HEK293 (cell line): Measurements from ENCODE around the gene LRRK1.

Experiments
- CTCF ChIA-PET: fragments of 350-600 bp; formaldehyde crosslinking; extraction: SDS; loops from one replicate; lab custom pipeline; 2021; ENCODE audit warnings: antibody characterized with exemption; lab: Yijun Ruan, JAX
- POLR2A ChIA-PET: fragments of 300-600 bp; formaldehyde crosslinking; extraction: SDS; loops from one replicate; lab custom pipeline; 2020; ENCODE audit warnings: antibody characterized with exemption, inconsistent platforms; lab: Yijun Ruan, JAX
- H3K27ac ChIP-seq: fragments of 200-500 bp; sonication (Bioruptor generic); 2 replicates; pipeline ENCODE4 v1.5.1; 2014; ENCODE audit warnings: low read depth, low read length, control low read depth, inconsistent platforms; ENCODE audit errors: extremely low read depth
- H3K36me3 ChIP-seq, 2 experiments: fragments of 200-500 bp in 1 of 2; sonication (Bioruptor generic) in 1 of 2; 1 replicate in 1 of 2; 2 replicates in 1 of 2; pipeline ENCODE4 v1.5.1; 2014 to 2017; ENCODE audit warnings: inconsistent platforms in 2 of 2, low read length in 2 of 2; ENCODE audit not compliant: control insufficient read depth in 2 of 2, insufficient read depth in 1 of 2
- H3K4me1 ChIP-seq: fragments of 200-500 bp; sonication (Bioruptor generic); 2 replicates; pipeline ENCODE4 v1.5.1; 2014; ENCODE audit warnings: mild to moderate bottlenecking, low read length, inconsistent platforms; ENCODE audit not compliant: control insufficient read depth, insufficient read depth
- H3K4me3 ChIP-seq: 2 replicates; pipeline ENCODE4 v1.5.1; 2011; ENCODE audit warnings: low read depth, mild to moderate bottlenecking, control low read depth, low read length, moderate library complexity
- H3K9me3 ChIP-seq: fragments of 200-500 bp; sonication (Bioruptor generic); 2 replicates; pipeline ENCODE4 v1.5.1; 2014; ENCODE audit warnings: low read depth, low read length, inconsistent platforms; ENCODE audit not compliant: control insufficient read depth, insufficient read depth
- GLI4 ChIP-seq: fragments of 450-650 bp; formaldehyde crosslinking; IDR thresholded peaks from 2 replicates; pipeline ENCODE4 v1.5.1; 2016; ENCODE audit warnings: missing biosample characterization, missing genetic modification characterization
- HOXC10 ChIP-seq: sonication (generic); formaldehyde crosslinking; IDR thresholded peaks from 2 replicates; pipeline ENCODE4 v1.8.1; 2023; ENCODE audit warnings: mild to moderate bottlenecking, missing genetic modification reagents
- KLF10 ChIP-seq: fragments of 450-650 bp; IDR thresholded peaks from 2 replicates; pipeline ENCODE4 v1.5.1; 2018; ENCODE audit warnings: missing biosample characterization, mild to moderate bottlenecking, missing genetic modification characterization
- MYNN ChIP-seq: fragments of 450-650 bp; formaldehyde crosslinking; IDR thresholded peaks from 2 replicates; pipeline ENCODE4 v1.5.1; 2016; ENCODE audit warnings: missing biosample characterization, missing genetic modification characterization, borderline replicate concordance
- SCRT1 ChIP-seq: fragments of 450-650 bp; formaldehyde crosslinking; IDR thresholded peaks from 2 replicates; pipeline ENCODE4 v1.5.1; 2016; ENCODE audit warnings: missing biosample characterization, missing genetic modification characterization, borderline replicate concordance
- YY2 ChIP-seq: fragments of 450-650 bp; formaldehyde crosslinking; IDR thresholded peaks from 2 replicates; pipeline ENCODE4 v1.5.1; 2016; ENCODE audit warnings: missing biosample characterization, missing genetic modification characterization
- ZBTB1 ChIP-seq: fragments of 450-650 bp; formaldehyde crosslinking; IDR thresholded peaks from 2 replicates; pipeline ENCODE4 v1.5.1; 2016; ENCODE audit warnings: missing biosample characterization, missing genetic modification characterization
- ZFP69B ChIP-seq: fragments of 450-650 bp; formaldehyde crosslinking; IDR thresholded peaks from 2 replicates; pipeline ENCODE4 v1.5.1; 2016; ENCODE audit warnings: missing biosample characterization, missing genetic modification characterization
- ZNF112 ChIP-seq: fragments of 450-650 bp; formaldehyde crosslinking; IDR thresholded peaks from 2 replicates; pipeline ENCODE4 v1.5.0; 2017; ENCODE audit warnings: missing biosample characterization, missing genetic modification characterization
- ZNF114 ChIP-seq: fragments of 450-650 bp; formaldehyde crosslinking; IDR thresholded peaks from 2 replicates; pipeline ENCODE4 v1.5.0; 2017; ENCODE audit warnings: missing biosample characterization, missing genetic modification characterization
- ZNF18 ChIP-seq: fragments of 450-650 bp; formaldehyde crosslinking; IDR thresholded peaks from 2 replicates; pipeline ENCODE4 v1.5.1; 2016; ENCODE audit warnings: missing biosample characterization, missing genetic modification characterization
- ZNF19 ChIP-seq: fragments of 450-650 bp; formaldehyde crosslinking; IDR thresholded peaks from 2 replicates; pipeline ENCODE4; 2016; ENCODE audit warnings: missing biosample characterization, missing genetic modification characterization, low read depth
- ZNF214 ChIP-seq: fragments of 450-650 bp; formaldehyde crosslinking; IDR thresholded peaks from 2 replicates; pipeline ENCODE4 v1.5.1; 2017; ENCODE audit warnings: missing biosample characterization, mild to moderate bottlenecking, missing genetic modification characterization, borderline replicate concordance
- ZNF223 ChIP-seq: fragments of 450-650 bp; formaldehyde crosslinking; IDR thresholded peaks from 2 replicates; pipeline ENCODE4 v1.5.1; 2016; ENCODE audit warnings: missing biosample characterization, missing genetic modification characterization
- ZNF350 ChIP-seq: fragments of 450-650 bp; formaldehyde crosslinking; IDR thresholded peaks from 2 replicates; pipeline ENCODE4 v1.5.0; 2017; ENCODE audit warnings: missing biosample characterization, mild to moderate bottlenecking, missing genetic modification characterization
- ZNF426 ChIP-seq: fragments of 450-650 bp; formaldehyde crosslinking; IDR thresholded peaks from 2 replicates; pipeline ENCODE4 v1.5.1; 2017; ENCODE audit warnings: missing biosample characterization, missing genetic modification characterization, mild to moderate bottlenecking, inconsistent platforms, moderate library complexity
- ZNF549 ChIP-seq: fragments of 450-650 bp; IDR thresholded peaks from 2 replicates; pipeline ENCODE4 v1.5.1; 2018; ENCODE audit warnings: missing biosample characterization, missing genetic modification characterization, mild to moderate bottlenecking, inconsistent platforms, moderate library complexity
- ZNF561 ChIP-seq: fragments of 450-650 bp; IDR thresholded peaks from 2 replicates; pipeline ENCODE4 v1.5.1; 2018; ENCODE audit warnings: missing biosample characterization, missing genetic modification characterization, borderline replicate concordance
- ZNF571 ChIP-seq: fragments of 450-650 bp; formaldehyde crosslinking; IDR thresholded peaks from 2 replicates; pipeline ENCODE4 v1.5.0; 2017; ENCODE audit warnings: missing biosample characterization, missing genetic modification characterization
- ZNF580 ChIP-seq: fragments of 450-650 bp; formaldehyde crosslinking; IDR thresholded peaks from 2 replicates; pipeline ENCODE4 v1.5.1; 2016; ENCODE audit warnings: missing biosample characterization, missing genetic modification characterization
- ZNF585B ChIP-seq: fragments of 450-650 bp; formaldehyde crosslinking; IDR thresholded peaks from 2 replicates; pipeline ENCODE4 v1.5.1; 2016; ENCODE audit warnings: missing biosample characterization, missing genetic modification characterization
- ZNF629 ChIP-seq: fragments of 450-650 bp; formaldehyde crosslinking; IDR thresholded peaks from 2 replicates; pipeline ENCODE4 v1.5.1; 2017; ENCODE audit warnings: missing biosample characterization, missing genetic modification characterization
- ZNF658 ChIP-seq: fragments of 450-650 bp; formaldehyde crosslinking; IDR thresholded peaks from 2 replicates; pipeline ENCODE4; 2016; ENCODE audit warnings: missing biosample characterization, missing genetic modification characterization
- ZNF677 ChIP-seq: fragments of 450-650 bp; IDR thresholded peaks from 2 replicates; pipeline ENCODE4 v1.5.0; 2018; ENCODE audit warnings: missing biosample characterization, mild to moderate bottlenecking, missing genetic modification characterization, moderate library complexity
- ZNF707 ChIP-seq: fragments of 450-650 bp; formaldehyde crosslinking; IDR thresholded peaks from 2 replicates; pipeline ENCODE4 v1.5.1; 2016; ENCODE audit warnings: missing biosample characterization, missing genetic modification characterization
- TF ChIP-seq, protein P1 (sequence below): fragments of 450-650 bp; formaldehyde crosslinking; IDR thresholded peaks from 2 replicates; pipeline ENCODE4 v1.5.1; 2017; ENCODE audit warnings: missing biosample characterization, missing genetic modification characterization
- TF ChIP-seq, protein P2 (sequence below): fragments of 450-650 bp; formaldehyde crosslinking; IDR thresholded peaks from 2 replicates; pipeline ENCODE4 v1.5.1; 2016; ENCODE audit warnings: missing biosample characterization, missing genetic modification characterization
- TF ChIP-seq, protein P3 (sequence below): fragments of 450-650 bp; formaldehyde crosslinking; IDR thresholded peaks from 2 replicates; pipeline ENCODE4 v1.5.1; 2016; ENCODE audit warnings: missing biosample characterization, missing genetic modification characterization

Gene LRRK1

DNA sequence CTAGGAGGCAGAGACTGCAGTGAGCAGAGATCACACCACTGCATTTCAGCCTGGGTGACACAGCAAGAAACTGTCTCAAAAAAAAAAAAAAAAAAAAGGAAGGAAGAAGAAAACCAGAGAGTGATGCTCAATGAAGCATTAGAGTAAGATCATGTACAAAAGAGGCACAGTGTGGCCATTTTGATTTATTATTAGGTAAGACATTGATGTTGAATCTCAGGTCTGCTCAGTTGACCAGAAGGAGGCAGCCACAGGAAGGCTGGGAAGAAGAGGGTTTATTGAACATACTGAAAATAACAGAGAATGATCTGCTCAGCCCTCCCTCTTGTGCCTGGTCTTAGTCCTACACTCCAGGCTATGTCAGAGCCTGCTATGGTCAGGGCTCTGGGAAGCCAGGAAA lies 15.6 kb downstream of the LRRK1 start:
- H3K4me3 ChIP-seq, result no peak overlapping the region
- H3K27ac ChIP-seq, result no peak overlapping the region
- POLR2A ChIA-PET, result interaction anchor here (0.7 kb wide), 1 partner anchor 13 kb away, joined by 4 read pairs; no protein-coding TSS in a partner anchor
- H3K9me3 ChIP-seq, result no peaks in the 10 kb centered on the region
- H3K4me1 ChIP-seq, result no peaks in the 10 kb centered on the region
- H3K36me3 ChIP-seq, result no peaks in the 10 kb centered on the region
- CTCF ChIA-PET, result interaction anchor here (0.6 to 1.5 kb wide), 2 partner anchors 17 to 79 kb away, joined by 6 to 9 read pairs; no protein-coding TSS in a partner anchor
- no peak for TF ChIP-seq ZNF571 (tag by site-specific recombination)
- TF ChIP-seq KLF10 (tag by site-specific recombination), result no peak
- TF ChIP-seq ZNF350, result no peak
- no peak for TF ChIP-seq ZNF585B (tag by site-specific recombination)
- TF ChIP-seq ZNF112 (tag by site-specific recombination), result no peak
- no peak for TF ChIP-seq ZNF677 (tag by site-specific recombination)
- TF ChIP-seq MYNN (tag by site-specific recombination), result no peak
- no peak for TF ChIP-seq HOXC10 (CRISPR knock-in tag)
- TF ChIP-seq YY2 (tag by site-specific recombination), result no peak
- TF ChIP-seq, protein P1, sequence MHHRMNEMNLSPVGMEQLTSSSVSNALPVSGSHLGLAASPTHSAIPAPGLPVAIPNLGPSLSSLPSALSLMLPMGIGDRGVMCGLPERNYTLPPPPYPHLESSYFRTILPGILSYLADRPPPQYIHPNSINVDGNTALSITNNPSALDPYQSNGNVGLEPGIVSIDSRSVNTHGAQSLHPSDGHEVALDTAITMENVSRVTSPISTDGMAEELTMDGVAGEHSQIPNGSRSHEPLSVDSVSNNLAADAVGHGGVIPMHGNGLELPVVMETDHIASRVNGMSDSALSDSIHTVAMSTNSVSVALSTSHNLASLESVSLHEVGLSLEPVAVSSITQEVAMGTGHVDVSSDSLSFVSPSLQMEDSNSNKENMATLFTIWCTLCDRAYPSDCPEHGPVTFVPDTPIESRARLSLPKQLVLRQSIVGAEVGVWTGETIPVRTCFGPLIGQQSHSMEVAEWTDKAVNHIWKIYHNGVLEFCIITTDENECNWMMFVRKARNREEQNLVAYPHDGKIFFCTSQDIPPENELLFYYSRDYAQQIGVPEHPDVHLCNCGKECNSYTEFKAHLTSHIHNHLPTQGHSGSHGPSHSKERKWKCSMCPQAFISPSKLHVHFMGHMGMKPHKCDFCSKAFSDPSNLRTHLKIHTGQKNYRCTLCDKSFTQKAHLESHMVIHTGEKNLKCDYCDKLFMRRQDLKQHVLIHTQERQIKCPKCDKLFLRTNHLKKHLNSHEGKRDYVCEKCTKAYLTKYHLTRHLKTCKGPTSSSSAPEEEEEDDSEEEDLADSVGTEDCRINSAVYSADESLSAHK (tag by site-specific recombination), result no peak
- TF ChIP-seq SCRT1 (tag by site-specific recombination), result no peak
- TF ChIP-seq ZNF629 (tag by site-specific recombination), result no peak
- TF ChIP-seq ZFP69B (tag by site-specific recombination), result no peak
- no peak for TF ChIP-seq ZNF19 (tag by site-specific recombination)
- no peak for TF ChIP-seq ZNF549 (tag by site-specific recombination)
- TF ChIP-seq ZNF214 (tag by site-specific recombination), result no peak
- no peak for TF ChIP-seq ZNF223

GRCh38 chr15:100937171-100937570 lies 18.0 kb downstream of the LRRK1 start:
- H3K4me3 ChIP-seq, result no peak overlapping the region
- ChIA-PET CTCF (interaction anchor here (2.2 kb wide), 1 partner anchor 71 kb away, joined by 7 read pairs; no protein-coding TSS in a partner anchor), POLR2A (no interaction called here)
- no peaks in the 10 kb centered on the region for H3K4me1 ChIP-seq
- H3K27ac ChIP-seq, result no peak overlapping the region
- no peaks in the 10 kb centered on the region for H3K36me3 ChIP-seq
- H3K9me3 ChIP-seq, result no peaks in the 10 kb centered on the region
- TF ChIP-seq ZNF580 (tag by site-specific recombination) (no peak), ZNF114 (no peak), ZNF707 (tag by site-specific recombination) (no peak), ZNF18 (tag by site-specific recombination) (no peak), MYNN (tag by site-specific recombination) (no peak), ZNF426 (tag by site-specific recombination) (peak; percentile 25; the same call in 1 of the 2 replicates), ZNF112 (tag by site-specific recombination) (no peak), GLI4 (tag by site-specific recombination) (no peak), ZNF658 (tag by site-specific recombination) (no peak), ZNF561 (tag by site-specific recombination) (no peak), ZBTB1 (tag by site-specific recombination) (no peak)
- TF ChIP-seq, protein P2, sequence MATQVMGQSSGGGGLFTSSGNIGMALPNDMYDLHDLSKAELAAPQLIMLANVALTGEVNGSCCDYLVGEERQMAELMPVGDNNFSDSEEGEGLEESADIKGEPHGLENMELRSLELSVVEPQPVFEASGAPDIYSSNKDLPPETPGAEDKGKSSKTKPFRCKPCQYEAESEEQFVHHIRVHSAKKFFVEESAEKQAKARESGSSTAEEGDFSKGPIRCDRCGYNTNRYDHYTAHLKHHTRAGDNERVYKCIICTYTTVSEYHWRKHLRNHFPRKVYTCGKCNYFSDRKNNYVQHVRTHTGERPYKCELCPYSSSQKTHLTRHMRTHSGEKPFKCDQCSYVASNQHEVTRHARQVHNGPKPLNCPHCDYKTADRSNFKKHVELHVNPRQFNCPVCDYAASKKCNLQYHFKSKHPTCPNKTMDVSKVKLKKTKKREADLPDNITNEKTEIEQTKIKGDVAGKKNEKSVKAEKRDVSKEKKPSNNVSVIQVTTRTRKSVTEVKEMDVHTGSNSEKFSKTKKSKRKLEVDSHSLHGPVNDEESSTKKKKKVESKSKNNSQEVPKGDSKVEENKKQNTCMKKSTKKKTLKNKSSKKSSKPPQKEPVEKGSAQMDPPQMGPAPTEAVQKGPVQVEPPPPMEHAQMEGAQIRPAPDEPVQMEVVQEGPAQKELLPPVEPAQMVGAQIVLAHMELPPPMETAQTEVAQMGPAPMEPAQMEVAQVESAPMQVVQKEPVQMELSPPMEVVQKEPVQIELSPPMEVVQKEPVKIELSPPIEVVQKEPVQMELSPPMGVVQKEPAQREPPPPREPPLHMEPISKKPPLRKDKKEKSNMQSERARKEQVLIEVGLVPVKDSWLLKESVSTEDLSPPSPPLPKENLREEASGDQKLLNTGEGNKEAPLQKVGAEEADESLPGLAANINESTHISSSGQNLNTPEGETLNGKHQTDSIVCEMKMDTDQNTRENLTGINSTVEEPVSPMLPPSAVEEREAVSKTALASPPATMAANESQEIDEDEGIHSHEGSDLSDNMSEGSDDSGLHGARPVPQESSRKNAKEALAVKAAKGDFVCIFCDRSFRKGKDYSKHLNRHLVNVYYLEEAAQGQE, result no peak
- TF ChIP-seq, protein P3, sequence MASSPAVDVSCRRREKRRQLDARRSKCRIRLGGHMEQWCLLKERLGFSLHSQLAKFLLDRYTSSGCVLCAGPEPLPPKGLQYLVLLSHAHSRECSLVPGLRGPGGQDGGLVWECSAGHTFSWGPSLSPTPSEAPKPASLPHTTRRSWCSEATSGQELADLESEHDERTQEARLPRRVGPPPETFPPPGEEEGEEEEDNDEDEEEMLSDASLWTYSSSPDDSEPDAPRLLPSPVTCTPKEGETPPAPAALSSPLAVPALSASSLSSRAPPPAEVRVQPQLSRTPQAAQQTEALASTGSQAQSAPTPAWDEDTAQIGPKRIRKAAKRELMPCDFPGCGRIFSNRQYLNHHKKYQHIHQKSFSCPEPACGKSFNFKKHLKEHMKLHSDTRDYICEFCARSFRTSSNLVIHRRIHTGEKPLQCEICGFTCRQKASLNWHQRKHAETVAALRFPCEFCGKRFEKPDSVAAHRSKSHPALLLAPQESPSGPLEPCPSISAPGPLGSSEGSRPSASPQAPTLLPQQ (tag by site-specific recombination), result no peak
